Measurements from ENCODE around the gene EIF3D. TPM values are rescaled to one million over a fixed set of nuclear protein-coding genes. Genes with fewer than 3 reads are reported as not detected.

The EIF3D gene
- total and polyA plus RNA-seq, 2 experiments from 2014 or later, result 148 to 381 TPM

- TF ChIP-seq CTCF (conservative IDR thresholded peaks at IDR 0.05; ENCODE audit: low read depth in 2 of 2), result no peak
- TF ChIP-seq REST (IDR thresholded peaks at IDR 0.05; ENCODE audit: unreplicated experiment), result no peak
- TF ChIP-seq STAT1 (IDR thresholded peaks at IDR 0.05; ENCODE audit: unreplicated experiment), result no peak
- TF ChIP-seq ETS1 (IDR thresholded peaks at IDR 0.05), result no peak
- no peak for TF ChIP-seq JUNB (IDR thresholded peaks at IDR 0.05; ENCODE audit: unreplicated experiment)
Observed at GRCh38 chr22:36554098-36554497, 25.1 kb upstream of the EIF3D start (continued).

- H4K20me1 ChIP-seq (replicated peaks; ENCODE audit: insufficient read depth), result no peaks in the 10 kb centered on the region
- no peak overlapping the region for H3K27ac Mint-ChIP-seq
- ATAC-seq (no peak), DNase-seq (ENCODE audit: low spot score) (no peak)
- H3K4me3 Mint-ChIP-seq, result no peak overlapping the region
- no peaks in the 10 kb centered on the region for H3K79me2 ChIP-seq (replicated peaks; ENCODE audit: insufficient read depth)
- no peak overlapping the region for H3K27ac ChIP-seq (ENCODE audit: low read depth)
- peaks cover 20% of the 10 kb centered on the region for H3K4me1 Mint-ChIP-seq
- no peak overlapping the region for H3K4me3 ChIP-seq
- no peaks in the 10 kb centered on the region; the same call in 2 of the 3 replicates for H3K9me3 Mint-ChIP-seq
- H3K9me2 ChIP-seq (ENCODE audit: insufficient read depth), result no peaks in the 10 kb centered on the region
- H3K27me3 ChIP-seq (ENCODE audit: insufficient read depth), result no peaks in the 10 kb centered on the region
- peaks cover 4% of the 10 kb centered on the region; the same call in 1 of the 2 replicates for H3K4me1 ChIP-seq (ENCODE audit: insufficient read depth)
- no peaks in the 10 kb centered on the region for H3K36me3 ChIP-seq (ENCODE audit: insufficient read depth)
- no peaks in the 10 kb centered on the region for H3F3A ChIP-seq (replicated peaks; ENCODE audit: low read depth)
- H3K36me3 Mint-ChIP-seq (ENCODE audit: low read depth), result no peaks in the 10 kb centered on the region
- H3K27me3 Mint-ChIP-seq (ENCODE audit: insufficient read depth, low read depth, poor library complexity), result peaks cover 4% of the 10 kb centered on the region
- H3K4me2 ChIP-seq, result no peak overlapping the region
- H2AFZ ChIP-seq, result no peak overlapping the region
- TF ChIP-seq NANOG (IDR thresholded peaks at IDR 0.05; ENCODE audit: borderline replicate concordance) (no peak), ZNF331 (CRISPR knock-in tag; IDR thresholded peaks at IDR 0.05; ENCODE audit: low read depth) (no peak), ZNF462 (CRISPR knock-in tag; IDR thresholded peaks at IDR 0.05) (no peak), ZNF114 (CRISPR knock-in tag; IDR thresholded peaks at IDR 0.05) (no peak), EZH2 (IDR thresholded peaks at IDR 0.05; ENCODE audit: low read depth, unreplicated experiment) (no peak), EZH2phosphoT487 (IDR thresholded peaks at IDR 0.05; ENCODE audit: unreplicated experiment) (no peak), STAT1 (IDR thresholded peaks at IDR 0.05; ENCODE audit: unreplicated experiment) (no peak)
Observed at GRCh38 chr22:36552289-36552688, 23.3 kb upstream of the EIF3D start.

All from GM23338 (cell line).